ENCODE results near the gene CLTC.

DNA sequence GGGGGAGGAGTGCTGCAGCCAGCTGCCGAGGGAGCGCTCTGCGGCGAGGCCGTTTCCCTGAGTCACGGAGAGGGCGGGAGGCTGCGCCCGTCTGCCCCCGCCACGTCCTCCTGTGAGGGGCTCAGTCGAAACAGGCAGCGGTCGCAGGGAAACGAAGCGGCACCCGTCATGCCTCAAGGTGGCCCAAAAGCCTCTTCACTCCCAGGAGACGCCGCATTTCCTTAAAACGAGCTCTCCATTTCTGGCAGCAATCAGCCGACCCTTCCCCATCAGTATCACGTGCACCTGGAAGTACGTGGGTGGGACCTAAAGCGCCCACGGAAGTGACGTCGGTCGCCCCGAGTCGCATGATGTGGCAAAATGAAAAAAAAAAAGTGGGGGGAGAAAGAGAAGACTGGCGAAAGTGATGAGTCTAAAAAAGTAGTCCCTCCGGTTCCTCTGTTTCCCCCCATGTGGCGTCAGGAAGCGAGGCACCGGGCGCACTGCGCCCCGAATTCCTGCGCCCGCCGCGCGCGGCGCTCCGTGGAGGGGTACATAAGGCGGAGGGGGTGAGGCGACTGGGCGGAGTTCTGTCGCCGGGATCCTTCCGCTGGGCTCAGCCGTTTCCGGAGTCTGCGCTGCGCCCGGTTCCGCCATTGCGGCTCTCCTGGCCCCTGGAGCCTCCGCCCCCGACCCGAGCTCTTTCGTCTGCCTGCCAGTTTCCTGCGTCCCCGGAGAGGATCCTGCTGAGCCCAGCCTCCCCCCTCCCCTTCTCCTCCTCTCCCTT is at the start of gene CLTC:
- TF ChIP-seq ZSCAN9 (CRISPR knock-in tag; IDR thresholded peaks at IDR 0.05; ENCODE audit: borderline replicate concordance) = peak; percentile 93
- no peak; the same call in 1 of the 2 replicates for TF ChIP-seq FOXJ3 (CRISPR knock-in tag; IDR thresholded peaks at IDR 0.05; ENCODE audit: borderline replicate concordance)
- peak; percentile 77; the same call in 1 of the 2 replicates for TF ChIP-seq STAT6 (CRISPR knock-in tag; IDR thresholded peaks at IDR 0.05; ENCODE audit: borderline replicate concordance)
- peak; percentile 97 for TF ChIP-seq POLR2AphosphoS5 (IDR thresholded peaks at IDR 0.05; ENCODE audit: low read depth, low read length)
- peak; percentile 97 for TF ChIP-seq ELF4 (CRISPR knock-in tag; IDR thresholded peaks at IDR 0.05; ENCODE audit: borderline replicate concordance)
- peak; percentile 63 for TF ChIP-seq ZBTB40 (IDR thresholded peaks at IDR 0.05)
- peak; percentile 92 for TF ChIP-seq ZBTB40 (CRISPR knock-in tag; IDR thresholded peaks at IDR 0.05)
- peak; percentile 95 for TF ChIP-seq SMAD3 (CRISPR knock-in tag; IDR thresholded peaks at IDR 0.05)
- peak; percentile 96 for TF ChIP-seq BHLHE40 (IDR thresholded peaks at IDR 0.05; ENCODE audit: low read length)
